Vagina (tissue), 2 donors: ENCODE measurements around the gene IRAK3.

Source experiments
- CTCF ChIP-seq, 3 experiments: fragments of 450-650 bp in 2 of 3; fragments of 200-600 bp in 1 of 3; sonication (generic) in 1 of 3; IDR thresholded peaks; one replicate each; pipeline ENCODE4 v1.5.1; 2017 to 2019; ENCODE audit warnings: antibody characterized with exemption in 3 of 3, mild to moderate bottlenecking in 2 of 3, moderate library complexity in 2 of 3
- POLR2A ChIP-seq, 2 donors: fragments of 450-650 bp; IDR thresholded peaks; one replicate each; pipeline ENCODE4 v1.6.1; 2017; ENCODE audit warnings: antibody characterized with exemption in 2 of 2, mild to moderate bottlenecking in 2 of 2, moderate library complexity in 2 of 2
- POLR2AphosphoS5 ChIP-seq, 2 donors: sonication (generic); formaldehyde crosslinking; IDR thresholded peaks; one replicate each; pipeline ENCODE4 v1.9.0; 2017; ENCODE audit warnings: antibody characterized with exemption in 2 of 2, mild to moderate bottlenecking in 2 of 2, low read depth in 1 of 2; ENCODE audit not compliant: insufficient read depth in 1 of 2

- TF ChIP-seq CTCF (IDR thresholded peaks at IDR 0.05) (no peak), POLR2A (IDR thresholded peaks at IDR 0.05) (no peak), POLR2AphosphoS5 (IDR thresholded peaks at IDR 0.05; ENCODE audit: insufficient read depth in 1 of 2, low read depth in 1 of 2) (no peak)
Measured at GRCh38 chr12:66196806-66197205, 7.8 kb downstream of the IRAK3 start.
